Hypothalamus (tissue), 51 donors: ENCODE measurements around the gene BRME1.
"Not testable (repeated sequence)": the region's sequence is repeated elsewhere in the genome, so short reads cannot be mapped to it uniquely, and the experiment has no call there.

Experiments
- DNase-seq, 51 donors: peaks; one replicate each; lab custom pipeline; 2025; lab: John Stamatoyannopoulos, UW

Gene BRME1

DNA sequence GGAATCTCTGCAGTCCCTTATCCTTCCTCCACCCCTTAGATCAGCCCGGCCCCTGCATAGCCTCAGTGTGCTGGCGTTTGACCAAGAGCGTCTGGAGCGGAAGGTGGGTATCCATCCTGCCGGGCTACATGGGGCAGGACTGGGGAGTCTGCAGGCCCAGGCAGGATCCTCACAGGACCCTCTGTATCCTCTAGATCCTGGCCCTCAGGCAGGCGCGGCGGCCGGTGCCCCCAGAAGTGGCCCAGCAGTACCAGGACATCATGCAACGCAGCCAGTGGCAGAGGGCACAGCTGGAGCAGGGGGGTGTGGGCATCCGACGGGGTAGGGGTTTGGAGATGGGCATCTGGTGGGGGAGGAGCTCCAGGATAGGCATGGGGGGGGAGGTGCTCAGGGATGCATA, 23.4 kb upstream of the BRME1 start:
- no peak for DNase-seq

DNA sequence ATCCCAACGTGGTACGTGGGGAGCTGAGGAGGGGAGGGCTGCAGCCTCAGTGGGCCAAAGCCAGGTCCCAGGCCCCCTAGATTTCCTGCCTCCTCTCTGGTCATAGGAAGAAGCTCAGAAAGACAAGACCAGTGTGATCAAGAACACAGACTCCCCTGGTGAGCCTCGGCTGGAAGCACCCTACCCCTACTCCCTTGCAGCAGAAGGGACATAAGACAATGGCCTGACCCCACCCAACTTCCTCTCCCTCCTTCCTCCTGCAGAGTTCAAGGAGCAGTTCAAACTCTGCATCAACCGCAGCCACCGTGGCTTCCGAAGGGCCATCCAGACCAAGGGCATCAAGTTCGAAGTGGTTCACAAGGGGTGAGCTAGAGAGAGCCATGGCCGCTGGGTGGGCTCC, 20.8 kb upstream of the BRME1 start:
- no peak for DNase-seq

DNA sequence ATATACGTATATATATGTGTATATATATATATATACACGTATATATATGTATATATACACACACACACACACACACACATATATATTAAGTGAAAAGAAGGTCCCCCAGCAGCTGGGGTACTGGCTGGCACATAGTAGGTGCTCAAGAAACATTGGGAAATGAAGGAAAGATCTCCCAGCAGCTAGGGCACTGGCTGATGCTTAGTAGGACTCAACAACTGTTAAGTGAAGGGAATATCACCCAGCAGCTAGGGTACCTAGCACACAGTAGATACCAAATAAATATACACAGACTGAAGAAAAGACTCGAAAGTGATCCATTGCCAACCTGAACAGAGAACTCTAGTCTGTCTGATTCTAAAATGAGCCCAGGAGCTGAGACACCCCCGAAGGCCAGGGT, 20.1 kb upstream of the BRME1 start:
- DNase-seq = no peak

DNA sequence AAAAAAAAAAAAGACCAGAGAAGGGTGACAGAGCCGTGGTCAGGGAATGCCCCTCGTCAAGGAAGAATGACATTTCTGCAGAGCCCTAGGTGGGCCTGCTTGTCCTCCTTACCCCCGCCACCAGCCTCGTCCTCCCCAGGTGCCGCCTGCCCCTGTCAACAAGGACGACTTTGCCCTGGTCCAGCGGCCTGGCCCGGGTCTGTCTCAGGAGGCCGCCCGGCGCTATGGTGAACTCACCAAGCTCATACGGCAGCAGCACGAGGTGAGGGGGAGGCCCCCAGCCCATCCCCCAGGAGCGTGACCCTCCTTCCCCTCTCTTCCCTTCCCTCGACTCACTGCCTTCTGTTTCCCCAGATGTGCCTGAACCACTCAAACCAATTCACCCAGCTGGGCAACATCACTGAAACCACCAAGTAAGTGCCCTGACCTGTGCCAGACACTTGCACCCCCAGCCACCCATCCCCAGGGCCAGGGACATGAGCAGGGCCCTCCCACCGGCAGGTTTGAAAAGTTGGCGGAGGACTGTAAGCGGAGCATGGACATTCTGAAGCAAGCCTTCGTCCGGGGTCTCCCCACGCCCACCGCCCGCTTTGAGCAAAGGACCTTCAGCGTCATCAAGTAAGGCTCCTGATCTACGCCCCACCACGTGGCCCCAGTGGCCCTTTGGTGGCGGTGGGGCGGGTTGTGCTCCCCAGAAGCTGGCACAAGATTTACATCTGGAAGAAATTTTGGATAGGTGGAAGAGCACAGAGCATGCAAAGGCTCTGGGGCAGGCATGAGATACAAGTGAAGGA, 17.5 kb upstream of the BRME1 start:
- no peak for DNase-seq

DNA sequence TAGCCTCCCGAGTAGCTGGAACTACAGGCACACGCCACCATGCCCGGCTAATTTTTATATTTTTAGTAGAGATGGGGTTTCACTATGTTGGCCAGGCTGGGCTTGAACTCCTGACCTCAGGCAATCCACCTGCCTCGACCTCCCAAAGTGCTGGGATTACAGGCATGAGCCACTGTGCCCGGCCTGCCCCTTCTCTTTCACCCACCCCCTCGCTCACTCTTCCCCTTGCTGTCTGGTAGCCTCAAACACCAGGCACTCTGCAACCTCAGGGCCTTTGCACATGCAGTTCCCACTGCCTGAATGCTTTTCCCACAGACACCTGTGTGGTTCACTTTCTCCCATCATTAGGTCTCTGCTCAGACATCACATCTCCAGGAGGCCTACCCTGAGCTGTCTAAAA, 16.2 kb upstream of the BRME1 start:
- DNase-seq = not testable (repeated sequence)

DNA sequence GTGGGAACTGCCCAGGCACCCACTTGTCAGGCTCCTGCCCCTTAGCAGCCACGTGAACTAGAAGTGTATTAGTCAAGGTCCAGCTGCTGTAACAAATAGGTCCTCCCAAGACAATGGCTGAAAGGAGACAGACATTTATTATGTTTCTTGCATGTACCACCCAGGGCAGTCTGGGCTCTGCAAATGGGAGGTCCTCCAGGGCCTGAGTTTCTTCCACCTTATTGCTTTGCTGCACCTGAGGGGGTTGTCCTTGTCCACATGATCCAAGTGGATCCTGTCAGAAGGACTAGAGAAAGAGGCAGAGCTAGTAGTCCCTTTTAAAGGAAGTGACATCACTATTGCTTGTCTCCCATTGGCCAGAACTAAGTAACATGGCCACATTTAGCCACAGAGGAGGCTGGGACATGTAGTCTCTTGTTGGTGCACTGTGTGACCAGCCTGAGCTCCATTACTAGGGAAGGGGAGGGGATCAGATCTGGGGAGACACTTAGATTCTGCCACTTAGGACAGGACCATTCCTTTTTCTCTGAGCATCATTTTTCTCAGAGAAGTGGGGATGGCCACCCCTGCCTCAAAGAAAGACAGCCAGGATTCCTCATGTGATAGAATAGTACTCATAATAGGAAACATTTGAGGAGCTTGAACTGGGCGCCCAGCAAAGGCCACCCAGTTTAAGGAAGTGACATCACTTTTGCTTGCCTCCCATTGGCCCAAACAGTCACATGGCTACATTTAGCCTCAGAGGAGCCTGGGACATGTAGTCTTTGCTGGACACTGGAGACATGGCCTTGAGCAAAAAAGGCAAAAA, 15.2 kb upstream of the BRME1 start:
- peak in 21 of 51 donors; percentile 2 to 50 (median 14) for DNase-seq

DNA sequence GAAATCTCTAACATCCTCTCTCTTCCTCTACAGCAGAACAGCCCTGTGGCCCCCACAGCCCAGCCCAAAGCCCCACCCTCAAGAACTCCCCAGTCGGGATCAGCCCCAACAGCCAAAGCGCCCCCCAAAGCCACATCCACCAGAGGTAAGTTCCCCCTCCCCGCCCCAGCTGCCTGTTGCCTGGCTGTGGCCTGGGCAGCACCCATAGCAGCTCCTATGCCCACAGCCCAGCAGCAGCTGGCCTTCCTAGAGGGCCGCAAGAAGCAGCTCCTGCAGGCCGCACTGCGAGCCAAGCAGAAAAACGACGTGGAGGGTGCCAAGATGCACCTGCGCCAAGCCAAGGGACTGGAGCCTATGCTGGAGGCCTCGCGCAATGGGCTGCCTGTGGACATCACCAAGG, 14.6 kb upstream of the BRME1 start:
- DNase-seq = no peak

DNA sequence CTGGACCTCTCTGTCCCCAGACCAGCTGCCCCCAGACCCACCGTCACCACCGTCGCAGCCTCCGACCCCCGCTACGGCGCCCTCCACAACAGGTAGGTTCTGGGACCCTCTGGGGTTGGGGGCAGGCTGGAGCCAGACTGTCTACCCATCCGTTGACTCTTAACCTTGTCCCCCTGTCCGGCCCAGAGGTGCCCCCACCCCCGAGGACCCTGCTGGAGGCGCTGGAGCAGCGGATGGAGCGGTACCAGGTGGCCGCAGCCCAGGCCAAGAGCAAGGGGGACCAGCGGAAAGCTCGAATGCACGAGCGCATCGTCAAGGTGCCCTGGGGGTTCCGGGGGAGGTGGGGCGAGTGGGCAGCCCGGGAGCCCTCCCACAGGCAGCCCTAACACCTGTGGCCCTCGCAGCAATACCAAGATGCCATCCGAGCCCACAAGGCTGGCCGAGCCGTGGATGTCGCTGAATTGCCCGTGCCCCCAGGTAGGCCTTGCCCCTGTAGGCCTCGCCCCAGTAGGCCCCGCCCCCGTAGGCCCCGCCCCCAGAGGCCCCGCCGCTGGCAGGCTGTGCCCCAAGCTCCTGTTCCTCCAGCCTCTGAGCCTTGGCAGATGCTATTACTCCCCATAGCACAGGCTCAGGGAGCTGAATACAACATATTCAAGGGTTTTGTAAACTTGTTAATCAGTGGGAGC, 13.0 kb upstream of the BRME1 start:
- DNase-seq = no peak

DNA sequence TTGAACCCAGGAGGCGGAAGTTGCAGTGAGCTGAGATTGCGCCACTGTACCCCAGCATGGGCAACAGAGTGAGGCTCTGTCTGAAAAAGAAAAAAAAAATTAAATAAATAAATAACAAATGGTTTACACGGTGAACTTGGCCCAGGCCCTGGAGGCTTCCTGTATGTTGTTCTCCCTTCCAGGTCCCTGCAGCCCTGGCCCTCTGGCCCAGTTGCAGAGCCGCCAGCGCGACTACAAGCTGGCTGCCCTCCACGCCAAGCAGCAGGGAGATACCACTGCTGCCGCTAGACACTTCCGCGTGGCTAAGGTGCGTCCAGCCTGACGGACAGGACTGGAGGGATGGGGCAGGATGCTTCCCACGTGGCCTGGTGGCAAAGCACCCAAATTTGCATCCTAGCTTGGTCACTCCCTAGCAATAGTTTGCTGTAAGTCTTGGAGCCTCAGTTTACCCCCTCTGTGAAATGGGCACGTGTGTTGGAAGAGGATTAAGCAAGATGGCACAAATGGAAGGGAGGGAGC, 12.0 kb upstream of the BRME1 start:
- no peak for DNase-seq

DNA sequence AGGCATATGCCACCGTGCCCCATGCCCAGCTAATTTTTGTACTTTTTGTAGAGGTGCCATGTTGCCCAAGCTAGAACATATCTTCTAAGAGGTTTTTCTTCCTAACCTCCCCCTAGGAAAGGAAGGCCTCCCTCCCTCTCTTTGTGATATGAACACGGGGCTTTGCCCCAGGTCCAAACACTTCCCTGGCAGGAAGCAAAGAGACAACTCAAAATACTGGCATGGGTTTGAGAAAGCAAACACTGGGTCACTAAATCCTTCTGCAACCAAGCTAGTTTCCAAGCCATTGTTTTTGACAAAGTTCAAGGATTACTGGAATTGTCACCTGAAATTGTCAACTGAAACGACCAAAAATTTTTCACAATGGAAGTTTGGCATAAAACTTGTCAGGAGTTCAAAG, 8.9 kb upstream of the BRME1 start:
- no peak for DNase-seq

DNA sequence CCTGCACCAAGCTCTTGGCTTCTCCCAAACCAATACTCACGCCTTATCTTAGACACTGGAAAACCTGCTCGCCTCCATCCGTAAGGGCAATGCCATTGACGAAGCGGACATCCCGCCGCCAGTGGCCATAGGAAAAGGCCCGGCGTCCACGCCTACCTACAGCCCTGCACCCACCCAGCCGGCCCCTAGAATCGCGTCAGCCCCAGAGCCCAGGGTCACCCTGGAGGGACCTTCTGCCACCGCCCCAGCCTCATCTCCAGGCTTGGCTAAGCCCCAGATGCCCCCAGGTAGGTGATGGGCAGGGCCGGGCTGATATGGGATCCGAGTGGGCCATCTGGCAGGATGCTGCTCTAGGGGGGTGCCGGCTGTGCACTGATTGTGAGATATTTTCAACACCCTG, 7.4 kb upstream of the BRME1 start:
- DNase-seq = no peak

DNA sequence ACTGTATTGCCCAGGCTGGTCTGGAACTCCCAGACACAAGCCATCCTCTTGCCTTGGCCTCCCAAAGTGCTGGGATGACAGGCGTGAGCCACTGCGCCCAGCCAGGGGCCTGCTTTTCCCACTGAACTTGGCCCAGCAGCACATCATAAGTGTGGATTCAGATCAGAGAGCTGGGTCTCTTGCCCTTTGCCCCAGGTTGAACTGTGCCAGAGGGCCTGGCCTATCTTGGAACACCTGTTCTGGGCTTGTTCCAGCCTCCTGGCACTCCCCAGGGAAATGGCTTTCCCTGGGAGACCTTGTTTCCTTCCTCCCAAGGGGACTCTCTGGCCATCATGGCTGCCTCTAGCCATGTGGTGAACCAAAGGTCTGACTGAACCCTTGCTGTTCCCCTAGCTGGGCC, 3.5 kb upstream of the BRME1 start:
- DNase-seq = no peak

DNA sequence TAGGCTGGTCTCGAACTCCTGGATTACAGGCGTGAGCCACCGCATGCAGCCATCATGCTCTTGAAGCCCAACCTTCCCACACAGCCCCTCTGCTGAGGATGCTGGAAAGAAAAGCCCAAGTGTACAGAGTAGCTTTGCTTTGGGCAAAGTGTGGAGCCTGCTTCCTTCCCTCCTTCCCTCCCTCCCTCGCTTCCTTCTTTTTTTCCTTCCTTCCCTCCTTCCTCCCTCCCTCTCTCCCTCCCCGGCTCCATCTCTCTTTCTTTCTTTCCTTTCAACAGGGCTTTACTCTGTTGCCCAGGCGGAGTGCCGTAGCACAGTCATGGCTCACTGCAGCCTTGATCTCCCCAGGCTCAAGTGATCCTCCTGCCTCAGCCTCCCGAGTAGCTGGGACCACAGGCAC, 2.8 kb upstream of the BRME1 start:
- no peak for DNase-seq

DNA sequence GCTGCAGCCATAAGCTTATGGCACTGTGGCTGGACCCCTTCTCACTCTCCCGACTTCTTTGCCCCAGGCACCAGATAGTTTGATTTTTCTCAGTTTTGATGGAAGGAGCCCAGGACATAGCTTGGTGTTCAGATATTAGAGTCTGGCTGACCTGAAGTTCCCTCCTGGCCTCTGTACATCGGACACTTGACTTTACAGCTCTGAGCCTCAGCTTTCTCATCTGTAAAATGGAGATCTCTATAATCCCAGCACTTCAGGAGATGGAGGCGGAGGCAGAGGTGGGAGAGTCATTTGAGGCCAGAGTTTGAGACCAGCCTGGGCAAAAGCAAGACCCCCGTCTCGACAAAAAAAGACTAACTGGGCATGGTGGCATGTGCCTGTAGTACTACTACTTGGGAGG, 993 bp upstream of the BRME1 start:
- DNase-seq = no peak

DNA sequence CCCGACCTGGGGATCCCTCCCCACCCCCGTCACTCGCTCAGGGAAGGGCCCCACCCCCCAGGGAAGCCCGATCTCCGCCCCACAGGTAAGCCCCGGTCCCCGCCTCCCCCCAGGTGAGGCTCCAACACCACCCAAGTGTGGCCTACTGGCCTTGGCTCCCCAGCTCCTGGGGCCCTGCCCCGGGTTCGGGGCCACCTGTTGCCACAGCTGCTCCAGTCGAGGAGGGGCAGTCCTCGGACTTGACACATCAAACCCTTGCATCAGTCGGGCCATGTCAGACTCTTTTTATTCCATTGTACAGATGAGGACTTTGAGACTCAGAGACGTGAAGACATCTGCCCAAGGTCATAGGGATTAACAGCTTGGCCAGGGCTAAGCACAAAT, 596 bp upstream of the BRME1 start:
- peak in 4 of 51 donors; percentile 27 to 50 (median 43) for DNase-seq

DNA sequence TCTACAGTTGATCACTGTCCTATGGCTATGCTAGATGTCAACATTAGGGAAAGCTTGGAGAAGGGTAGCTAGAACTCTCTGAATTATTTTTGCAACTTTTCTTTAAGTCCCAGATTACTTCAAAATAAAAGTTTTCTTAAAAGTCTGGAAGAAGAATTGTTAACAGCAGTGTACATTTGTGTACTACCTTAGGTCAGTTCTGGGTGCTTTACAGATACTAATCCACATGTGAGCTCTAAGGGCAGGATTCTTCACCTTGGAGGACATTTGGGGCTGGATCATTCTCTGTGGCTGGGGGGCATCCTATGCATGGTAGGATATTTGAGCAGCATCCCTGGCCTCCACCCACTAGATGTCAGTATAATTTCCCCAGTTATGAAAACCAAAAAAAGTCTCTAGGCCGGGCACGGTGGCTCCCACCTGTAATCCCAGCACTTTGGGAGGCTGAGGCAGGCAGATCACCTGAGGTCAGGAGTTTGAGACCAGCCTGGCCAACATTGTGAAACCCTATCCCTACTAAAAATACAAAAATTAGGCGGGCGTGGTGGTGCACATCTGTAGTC, 2.8 kb downstream of the BRME1 start:
- no peak for DNase-seq

DNA sequence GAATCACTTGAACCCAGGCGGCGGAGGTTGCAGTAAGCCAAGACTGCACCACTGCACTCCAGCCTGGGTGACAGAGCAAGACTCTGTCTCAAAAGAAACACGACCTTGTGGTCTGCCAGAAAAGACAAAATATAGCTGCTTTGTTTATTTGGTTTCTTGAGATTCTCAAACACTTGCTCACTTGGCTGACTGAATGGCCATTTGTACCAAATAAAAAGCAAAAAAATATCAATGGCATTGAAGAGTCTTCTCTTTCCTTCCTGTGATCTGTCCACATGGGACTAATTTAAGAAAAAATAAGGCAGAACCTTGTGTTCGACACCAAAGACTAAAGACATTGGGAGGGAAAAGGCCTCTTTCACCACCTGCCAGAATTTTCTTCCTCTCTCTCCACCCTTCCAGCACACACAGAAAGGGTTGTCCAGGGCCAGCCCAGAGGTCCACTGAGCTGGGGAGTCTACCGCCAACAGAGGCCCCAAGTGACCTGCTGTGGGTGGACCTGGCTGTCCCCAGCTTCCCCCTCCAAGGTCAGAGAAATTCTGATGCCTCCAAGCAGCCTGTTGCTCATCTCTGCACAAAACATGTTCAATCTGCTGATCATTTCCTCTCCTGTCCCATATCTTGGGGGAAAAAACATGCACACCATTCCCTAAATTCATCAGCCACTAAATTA, 5.9 kb downstream of the BRME1 start:
- DNase-seq = peak in 13 of 51 donors; percentile 7 to 56 (median 28)

DNA sequence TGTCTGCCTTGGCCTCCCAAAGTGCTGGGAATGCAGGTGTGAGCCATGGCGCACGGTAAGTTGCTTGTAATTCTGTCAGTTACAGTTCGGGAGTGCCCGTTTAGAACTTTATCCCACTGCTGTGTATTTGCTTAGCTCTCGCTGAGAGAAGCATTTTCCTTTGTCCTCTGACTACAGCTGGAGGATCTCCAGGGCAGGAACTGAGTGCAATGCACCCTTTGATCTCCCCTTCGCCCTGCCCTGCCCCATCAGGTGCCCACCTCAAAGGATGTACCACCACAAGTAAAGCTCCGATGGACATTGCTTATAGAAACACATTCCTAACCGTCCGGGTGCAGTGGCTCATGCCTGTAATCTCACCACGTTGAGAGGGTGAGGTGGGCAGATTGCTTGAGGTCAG, 6.5 kb downstream of the BRME1 start:
- no peak for DNase-seq

DNA sequence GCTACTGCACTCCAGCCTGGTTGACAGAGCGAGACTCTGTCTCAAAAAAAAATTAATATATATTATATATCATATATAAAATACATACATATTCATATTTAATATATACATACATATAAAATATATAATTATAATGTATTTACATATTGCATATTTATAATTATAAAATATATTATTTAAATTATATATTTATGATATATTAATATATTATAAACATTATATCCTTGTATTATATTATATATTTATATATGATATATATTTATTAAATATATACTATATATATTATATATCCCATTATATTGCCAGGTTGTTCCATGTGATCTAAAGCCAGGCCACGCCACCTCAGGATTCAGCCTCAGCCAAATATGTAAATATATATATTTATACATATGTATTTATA, 9.7 kb downstream of the BRME1 start:
- DNase-seq = no peak

DNA sequence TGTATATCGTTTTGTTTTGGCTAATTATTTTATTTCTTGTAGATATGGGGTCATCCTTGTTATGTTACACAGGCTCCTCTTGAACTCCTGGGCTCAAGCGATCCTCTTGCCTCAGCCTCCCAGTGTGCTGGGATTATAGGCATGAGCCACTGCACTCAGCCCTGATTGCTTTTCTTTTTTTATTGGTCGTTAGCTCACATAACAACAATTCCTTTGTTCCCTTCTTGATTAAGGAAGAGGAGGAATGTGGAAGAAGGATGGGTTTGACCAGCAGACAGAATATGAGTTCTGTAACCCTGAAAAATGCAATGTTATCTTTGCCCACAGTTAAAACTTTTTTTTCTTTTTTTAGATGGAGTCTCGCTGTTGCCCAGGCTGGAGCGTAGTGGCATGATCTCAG, 11.4 kb downstream of the BRME1 start:
- DNase-seq = no peak

DNA sequence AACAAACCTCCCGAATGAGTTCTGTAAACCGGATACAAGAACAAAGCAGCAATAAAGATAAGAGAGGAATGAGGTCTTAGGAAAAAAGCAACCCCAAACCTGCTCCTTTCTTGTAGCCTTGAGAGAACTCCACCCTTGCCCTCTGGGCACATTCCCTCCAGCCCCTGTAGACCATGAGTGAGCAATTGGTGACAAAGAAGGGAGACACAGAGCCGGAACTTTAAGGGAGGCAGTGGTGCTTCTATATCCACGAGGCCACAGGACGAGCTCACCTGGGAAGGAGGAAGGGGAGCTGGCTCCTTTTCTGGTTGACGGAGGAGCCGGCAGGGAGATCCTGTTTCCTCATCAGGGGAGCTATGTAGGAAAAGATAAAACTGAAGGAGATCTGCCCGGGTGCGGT, 13.0 kb downstream of the BRME1 start:
- DNase-seq = no peak
